Peyer's patch (tissue), 4 donors: ENCODE measurements around the gene DACH1. TPM values are rescaled to one million over a fixed set of nuclear protein-coding genes. Genes with fewer than 3 reads are reported as not detected.
A peak's percentile ranks its signal among the peaks of the same experiment; 100 is the strongest.

ENCODE experiments used
- DNase-seq, 3 donors: peaks; one replicate each; pipeline ENCODE4 v3.0.0-alpha.2; 2017 to 2019
- H3K27ac ChIP-seq, 4 donors: fragments of 200-600 bp; sonication (generic); one replicate each; pipeline ENCODE4 v1.5.1; 2016 to 2019
- H3K27me3 ChIP-seq, 2 donors: fragments of 200-600 bp; sonication (generic); one replicate each; pipeline ENCODE4 v1.5.1; 2019
- H3K36me3 ChIP-seq, 3 donors: fragments of 200-600 bp; sonication (generic); one replicate each; pipeline ENCODE4 v1.5.1; 2016 to 2019
- H3K4me1 ChIP-seq, 4 donors: fragments of 200-600 bp; sonication (generic); one replicate each; pipeline ENCODE4 v1.5.1; 2016 to 2019
- H3K4me3 ChIP-seq, 4 donors: fragments of 200-600 bp; sonication (generic); 1 replicate in 3 of 4; 2 replicates in 1 of 4; pipeline ENCODE4 v1.5.1; 2016 to 2019; ENCODE audit warnings: mild to moderate bottlenecking in 1 of 4
- H3K9me3 ChIP-seq, 4 donors: fragments of 200-600 bp; sonication (generic); one replicate each; pipeline ENCODE4 v1.5.1; 2016 to 2019; ENCODE audit warnings: mild to moderate bottlenecking in 1 of 4
- POLR2A ChIP-seq, 2 donors: fragments of 450-650 bp; IDR thresholded peaks; one replicate each; pipeline ENCODE4 v1.5.1; 2017; ENCODE audit warnings: antibody characterized with exemption in 2 of 2, mild to moderate bottlenecking in 2 of 2, moderate library complexity in 2 of 2
- total RNA-seq, 4 donors: library from RNA; depleted of rRNA; stranded (reverse); fragments of >200 nt; gene quantifications; one replicate each; pipeline ENCODE4 v1.1.0, GENCODE V29; 2016
- TF ChIP-seq, protein P1 (sequence below), 6 experiments: fragments of 450-650 bp in 4 of 6; fragments of 200-600 bp in 2 of 6; sonication (generic) in 1 of 6; IDR thresholded peaks; one replicate each; pipeline ENCODE4 v1.5.1; 2017 to 2019; ENCODE audit warnings: antibody characterized with exemption in 6 of 6, mild to moderate bottlenecking in 3 of 6, moderate library complexity in 1 of 6

DACH1 gene
- total RNA-seq, 4 donors from 2014 or later: 15.2 to 63.5 (median 24.4) TPM

DNA sequence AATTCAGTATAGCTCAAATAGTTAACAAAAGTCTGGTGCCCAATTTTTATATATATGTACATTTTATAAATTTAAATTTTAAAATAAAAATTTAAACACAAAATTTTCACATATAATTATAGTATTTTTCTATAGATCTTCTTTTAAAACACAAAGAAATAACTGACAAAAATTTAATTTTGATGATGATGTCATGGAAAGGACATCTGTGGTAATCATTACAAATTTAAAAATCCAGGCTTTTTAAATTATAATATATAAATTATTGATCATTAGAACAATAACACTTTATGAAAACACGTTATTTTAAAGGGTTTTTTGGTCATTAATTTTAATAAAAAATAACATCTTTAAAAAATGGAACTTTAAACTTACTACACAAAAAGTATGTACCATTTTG, 381.1 kb downstream of the DACH1 start:
- H3K4me3 ChIP-seq: no peak overlapping the region
- no peak for TF ChIP-seq POLR2A (IDR thresholded peaks at IDR 0.05)
- TF ChIP-seq, protein P1, sequence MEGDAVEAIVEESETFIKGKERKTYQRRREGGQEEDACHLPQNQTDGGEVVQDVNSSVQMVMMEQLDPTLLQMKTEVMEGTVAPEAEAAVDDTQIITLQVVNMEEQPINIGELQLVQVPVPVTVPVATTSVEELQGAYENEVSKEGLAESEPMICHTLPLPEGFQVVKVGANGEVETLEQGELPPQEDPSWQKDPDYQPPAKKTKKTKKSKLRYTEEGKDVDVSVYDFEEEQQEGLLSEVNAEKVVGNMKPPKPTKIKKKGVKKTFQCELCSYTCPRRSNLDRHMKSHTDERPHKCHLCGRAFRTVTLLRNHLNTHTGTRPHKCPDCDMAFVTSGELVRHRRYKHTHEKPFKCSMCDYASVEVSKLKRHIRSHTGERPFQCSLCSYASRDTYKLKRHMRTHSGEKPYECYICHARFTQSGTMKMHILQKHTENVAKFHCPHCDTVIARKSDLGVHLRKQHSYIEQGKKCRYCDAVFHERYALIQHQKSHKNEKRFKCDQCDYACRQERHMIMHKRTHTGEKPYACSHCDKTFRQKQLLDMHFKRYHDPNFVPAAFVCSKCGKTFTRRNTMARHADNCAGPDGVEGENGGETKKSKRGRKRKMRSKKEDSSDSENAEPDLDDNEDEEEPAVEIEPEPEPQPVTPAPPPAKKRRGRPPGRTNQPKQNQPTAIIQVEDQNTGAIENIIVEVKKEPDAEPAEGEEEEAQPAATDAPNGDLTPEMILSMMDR (IDR thresholded peaks at IDR 0.05): no peak
- no peaks in the 10 kb centered on the region for H3K4me1 ChIP-seq
- H3K36me3 ChIP-seq: no peaks in the 10 kb centered on the region
- no peak for DNase-seq
- no peaks in the 10 kb centered on the region for H3K9me3 ChIP-seq
- no peak overlapping the region for H3K27ac ChIP-seq
- H3K27me3 ChIP-seq: no peaks in the 10 kb centered on the region

DNA sequence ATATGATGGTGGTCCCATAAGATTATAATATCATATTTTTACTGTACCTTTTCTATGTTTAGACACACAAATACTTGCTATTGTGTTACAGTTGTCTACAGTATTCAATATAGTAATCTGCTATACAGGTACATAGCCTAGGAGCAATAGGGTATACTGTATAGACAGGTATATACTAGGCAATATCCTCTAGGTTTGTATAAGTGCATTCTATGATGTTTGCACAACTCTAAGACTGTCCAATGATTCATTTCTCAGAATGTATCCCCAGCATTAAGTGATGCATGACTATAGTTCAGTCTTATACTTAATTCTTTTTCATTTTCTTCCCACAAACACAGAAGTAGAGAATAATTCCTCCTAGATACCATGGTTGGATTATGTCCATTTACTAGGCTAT, 383.3 kb downstream of the DACH1 start:
- H3K27me3 ChIP-seq: no peaks in the 10 kb centered on the region
- TF ChIP-seq, protein P1 (IDR thresholded peaks at IDR 0.05): no peak
- no peak for TF ChIP-seq POLR2A (IDR thresholded peaks at IDR 0.05)
- no peak overlapping the region for H3K27ac ChIP-seq
- H3K36me3 ChIP-seq: no peaks in the 10 kb centered on the region
- no peak overlapping the region for H3K4me3 ChIP-seq
- H3K9me3 ChIP-seq: no peaks in the 10 kb centered on the region
- no peak for DNase-seq
- no peaks in the 10 kb centered on the region for H3K4me1 ChIP-seq

DNA sequence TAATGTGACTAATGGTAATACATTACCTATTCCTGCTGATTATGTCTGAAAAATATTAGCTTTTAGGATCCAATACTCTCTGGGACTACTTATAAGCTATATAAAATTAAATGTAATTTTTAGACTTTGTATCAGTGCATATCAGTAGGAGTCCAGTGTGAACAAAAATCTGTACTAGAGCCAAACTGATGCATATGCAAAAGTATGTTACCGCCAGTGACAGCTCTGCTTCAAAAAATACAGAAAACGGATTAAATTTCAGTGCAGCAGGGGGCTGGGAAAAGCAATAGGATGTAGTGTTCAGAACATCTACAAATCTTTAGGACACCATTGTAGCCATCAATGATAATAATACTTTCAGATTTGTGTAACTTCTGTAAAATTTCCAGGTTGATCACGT, 385.5 kb downstream of the DACH1 start:
- Histone ChIP-seq H3K27me3 (no peaks in the 10 kb centered on the region), H3K27ac (no peak overlapping the region), H3K36me3 (no peaks in the 10 kb centered on the region), H3K4me3 (no peak overlapping the region), H3K9me3 (no peaks in the 10 kb centered on the region), H3K4me1 (no peaks in the 10 kb centered on the region)
- DNase-seq: no peak
- TF ChIP-seq, protein P1 (IDR thresholded peaks at IDR 0.05): no peak
- no peak for TF ChIP-seq POLR2A (IDR thresholded peaks at IDR 0.05)

DNA sequence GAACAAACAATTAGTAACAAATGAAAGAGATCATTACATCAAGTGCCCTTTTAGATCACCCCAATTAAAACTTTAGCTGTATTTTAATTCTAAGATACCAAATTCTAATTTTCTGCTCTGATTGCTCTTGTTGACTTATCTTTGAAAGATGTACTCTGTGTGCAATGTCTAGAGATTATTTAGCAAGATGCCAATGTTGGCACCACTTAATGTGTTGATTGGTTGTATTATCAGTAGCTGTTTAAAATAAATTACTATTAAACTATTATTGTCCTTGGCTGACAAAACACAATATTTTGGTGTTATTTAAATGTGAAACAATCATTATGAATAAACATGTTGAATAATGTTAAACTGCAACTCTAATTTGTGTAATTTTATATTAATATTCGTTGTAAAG, 386.0 kb downstream of the DACH1 start:
- H3K9me3 ChIP-seq: no peaks in the 10 kb centered on the region
- no peaks in the 10 kb centered on the region for H3K27me3 ChIP-seq
- no peaks in the 10 kb centered on the region for H3K36me3 ChIP-seq
- no peaks in the 10 kb centered on the region for H3K4me1 ChIP-seq
- no peak for DNase-seq
- no peak overlapping the region for H3K27ac ChIP-seq
- TF ChIP-seq, protein P1 (IDR thresholded peaks at IDR 0.05): no peak
- TF ChIP-seq POLR2A (IDR thresholded peaks at IDR 0.05): no peak
- H3K4me3 ChIP-seq: no peak overlapping the region

DNA sequence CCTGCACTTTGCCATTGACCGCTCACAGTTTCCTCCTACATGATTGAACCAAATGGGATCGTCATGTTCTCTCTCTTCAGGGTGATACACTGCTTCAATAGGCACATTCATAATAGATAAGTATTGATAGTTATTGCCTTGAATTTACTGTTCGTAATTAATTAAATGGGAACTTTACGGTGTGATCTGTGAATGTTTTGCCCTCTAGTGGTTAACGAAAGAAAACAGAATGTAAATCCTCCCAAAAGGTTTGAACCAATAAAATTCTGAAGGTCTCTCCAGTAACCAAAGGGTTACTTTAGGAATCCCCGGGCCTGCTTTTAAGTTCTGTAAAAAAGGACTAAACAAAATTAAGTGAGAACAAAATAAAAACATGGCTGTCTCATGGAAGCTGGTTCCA, 389.3 kb downstream of the DACH1 start:
- TF ChIP-seq, protein P1 (IDR thresholded peaks at IDR 0.05): peak in 4 of 6 experiments; percentile 6 to 27 (median 19)
- TF ChIP-seq POLR2A (IDR thresholded peaks at IDR 0.05): no peak
- Histone ChIP-seq H3K27me3 (no peaks in the 10 kb centered on the region), H3K27ac (no peak overlapping the region), H3K4me3 (no peak overlapping the region), H3K4me1 (no peaks in the 10 kb centered on the region), H3K9me3 (no peaks in the 10 kb centered on the region), H3K36me3 (no peaks in the 10 kb centered on the region)
- DNase-seq: no peak

DNA sequence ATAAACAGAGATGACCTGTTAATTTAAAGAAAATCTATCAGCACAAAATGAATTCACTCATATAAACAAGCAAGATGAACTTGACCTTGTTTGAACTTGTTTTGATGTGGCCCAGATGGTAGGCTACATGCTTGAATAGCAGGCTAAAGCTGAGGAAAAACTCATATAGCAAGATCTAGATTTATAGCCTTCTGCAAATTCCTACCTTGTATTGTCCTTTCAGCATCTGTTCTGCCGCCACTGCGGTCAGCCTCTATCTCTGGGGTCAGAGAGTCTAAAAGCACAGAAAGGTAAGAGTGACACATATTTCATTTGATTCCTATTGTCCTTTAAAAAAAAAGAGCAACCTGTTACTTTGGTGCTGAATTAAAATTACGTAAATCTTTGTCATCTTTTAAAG, 392.1 kb downstream of the DACH1 start:
- Histone ChIP-seq H3K27ac (no peak overlapping the region), H3K27me3 (no peaks in the 10 kb centered on the region), H3K9me3 (no peaks in the 10 kb centered on the region), H3K36me3 (peaks cover 0 to 4% (median 0%) of the 10 kb centered on the region in 3 donors), H3K4me3 (no peak overlapping the region), H3K4me1 (no peaks in the 10 kb centered on the region)
- TF ChIP-seq POLR2A (IDR thresholded peaks at IDR 0.05): no peak
- TF ChIP-seq, protein P1 (IDR thresholded peaks at IDR 0.05): no peak
- no peak for DNase-seq
